H1 (cell line): ENCODE data around the gene ADARB2. TPM values are rescaled to one million over a fixed set of nuclear protein-coding genes. Genes with fewer than 3 reads are reported as not detected.

Experiments
- CTCF ChIA-PET: fragments of 300-600 bp; sonication (Branson Sonifier 250); formaldehyde crosslinking; loops from one replicate; lab custom pipeline; 2021; ENCODE audit not compliant: partially characterized antibody; lab: Charles Lee
- POLR2A ChIA-PET: fragments of 300-600 bp; sonication (Branson Sonifier 250); formaldehyde crosslinking; loops from one replicate; lab custom pipeline; 2021; ENCODE audit warnings: inconsistent platforms; ENCODE audit not compliant: partially characterized antibody; lab: Charles Lee
- DNase-seq, 2 experiments: peaks; one replicate each; pipeline versions ENCODE4 v3.0.0 to v3.0.0-alpha.2; 2010 to 2022; ENCODE audit warnings: low spot score in 2 of 2, low read depth in 1 of 2, mixed read lengths in 1 of 2
- FAIRE-seq: peaks from 2 replicates; lab custom pipeline; 2011; peaks lifted over from hg19 to GRCh38; lab: Jason Lieb, UNC
- H2AFZ ChIP-seq: 2 replicates; pipeline ENCODE4 v1.8.1; 2012; ENCODE audit warnings: low read length, inconsistent platforms
- H2AK5ac ChIP-seq: 2 replicates; pipeline ENCODE4 v1.6.1; 2013; ENCODE audit warnings: low read depth, low read length
- H2BK120ac ChIP-seq: replicated peaks from 2 replicates; pipeline ENCODE3; 2013; ENCODE audit warnings: low read depth, low read length, inconsistent platforms
- H2BK12ac ChIP-seq: 2 replicates; pipeline ENCODE4 v1.6.1; 2013; ENCODE audit warnings: low read depth, low read length
- H2BK15ac ChIP-seq: 2 replicates; pipeline ENCODE4 v1.6.1; 2013; ENCODE audit warnings: low read length
- H2BK20ac ChIP-seq: 2 replicates; pipeline ENCODE4 v1.6.1; 2013; ENCODE audit warnings: low read length
- H2BK5ac ChIP-seq: 2 replicates; pipeline ENCODE4 v1.6.1; 2013; ENCODE audit warnings: low read depth, low read length
- H3K14ac ChIP-seq: 2 replicates; pipeline ENCODE4 v1.6.1; 2013; ENCODE audit warnings: inconsistent platforms; ENCODE audit not compliant: insufficient read length
- H3K18ac ChIP-seq: 2 replicates; pipeline ENCODE4 v1.6.1; 2013; ENCODE audit warnings: low read length; ENCODE audit errors: extremely low read depth
- H3K23ac ChIP-seq: 2 replicates; pipeline ENCODE4 v1.6.1; 2013; ENCODE audit warnings: inconsistent platforms; ENCODE audit not compliant: insufficient read length
- H3K23me2 ChIP-seq: 2 replicates; pipeline ENCODE4 v1.6.1; 2013; ENCODE audit warnings: low read depth, low read length
- H3K27ac ChIP-seq: 2 replicates; pipeline ENCODE4 v1.6.1; 2011; ENCODE audit warnings: low read depth, low read length, inconsistent platforms
- H3K27me3 ChIP-seq, 4 experiments: replicated peaks in 1 of 4; 1 replicate in 1 of 4; 2 replicates in 3 of 4; pipeline versions ENCODE4 v1.6.1 to v1.8.1; 2011 to 2013; ENCODE audit warnings: low read length in 3 of 4, mild to moderate bottlenecking in 3 of 4, inconsistent platforms in 2 of 4, mixed read lengths in 2 of 4, moderate library complexity in 1 of 4; ENCODE audit not compliant: control insufficient read depth in 3 of 4, insufficient read depth in 3 of 4; ENCODE audit errors: extremely low read depth in 1 of 4
- H3K36me3 ChIP-seq, 4 experiments: 2 replicates each; pipeline versions ENCODE4 v1.6.1 to v1.8.1; 2011 to 2013; ENCODE audit warnings: mild to moderate bottlenecking in 4 of 4, low read length in 3 of 4, moderate library complexity in 2 of 4, control low read depth in 1 of 4, inconsistent platforms in 1 of 4; ENCODE audit not compliant: insufficient read depth in 4 of 4, control insufficient read depth in 2 of 4
- H3K4ac ChIP-seq: replicated peaks from 2 replicates; pipeline ENCODE3; 2013; ENCODE audit warnings: low read length, low read depth, mixed read lengths, inconsistent platforms; ENCODE audit not compliant: insufficient read length
- H3K4me1 ChIP-seq, 4 experiments: replicated peaks in 1 of 4; 1 replicate in 1 of 4; 2 replicates in 3 of 4; pipeline versions ENCODE4 v1.6.1 to v1.8.1; 2011 to 2013; ENCODE audit warnings: low read length in 3 of 4, inconsistent platforms in 2 of 4, mixed read lengths in 1 of 4; ENCODE audit not compliant: insufficient read depth in 4 of 4, control insufficient read depth in 3 of 4
- H3K4me2 ChIP-seq, 2 experiments: 2 replicates each; pipeline versions ENCODE4 v1.6.1 to v1.8.1; 2011 to 2013; ENCODE audit warnings: low read depth in 2 of 2, low read length in 2 of 2, control low read depth in 1 of 2, inconsistent platforms in 1 of 2, mild to moderate bottlenecking in 1 of 2; ENCODE audit not compliant: insufficient read depth in 1 of 2
- H3K4me3 ChIP-seq, 4 experiments: fragments of 200-600, 300-600 bp in 1 of 4; sonication (generic), shearing (Covaris generic), sonication (Bioruptor Twin) in 1 of 4; 2 replicates each; pipeline versions ENCODE4 v1.5.1 to v1.8.1; 2011 to 2016; ENCODE audit warnings: low read length in 4 of 4, low read depth in 3 of 4, control low read depth in 2 of 4, inconsistent platforms in 2 of 4, mild to moderate bottlenecking in 2 of 4, mixed read lengths in 1 of 4, moderate library complexity in 1 of 4; ENCODE audit not compliant: insufficient read depth in 2 of 4; ENCODE audit errors: extremely low read depth in 1 of 4
- H3K56ac ChIP-seq: replicated peaks from 2 replicates; pipeline ENCODE3; 2013; ENCODE audit warnings: low read depth, mild to moderate bottlenecking, mixed read lengths, low read length, inconsistent platforms; ENCODE audit not compliant: insufficient read length
- H3K79me1 ChIP-seq: 2 replicates; pipeline ENCODE4 v1.6.1; 2013; ENCODE audit warnings: low read depth, low read length, control low read depth
- H3K79me2 ChIP-seq, 2 experiments: 2 replicates each; pipeline versions ENCODE4 v1.6.1 to v1.8.1; 2012 to 2013; ENCODE audit warnings: low read length in 2 of 2, mild to moderate bottlenecking in 2 of 2, inconsistent platforms in 1 of 2; ENCODE audit not compliant: insufficient read depth in 2 of 2, control insufficient read depth in 1 of 2
- H3K9ac ChIP-seq, 4 experiments: replicated peaks in 1 of 4; 1 replicate in 1 of 4; 2 replicates in 3 of 4; pipeline versions ENCODE4 v1.6.1 to v1.8.1; 2011 to 2013; ENCODE audit warnings: low read depth in 3 of 4, low read length in 3 of 4, control low read depth in 2 of 4, mild to moderate bottlenecking in 2 of 4, moderate library complexity in 2 of 4, inconsistent platforms in 1 of 4; ENCODE audit errors: extremely low read depth in 1 of 4
- H3K9me3 ChIP-seq, 2 experiments: 2 replicates each; pipeline versions ENCODE4 v1.6.1 to v1.8.1; 2012 to 2013; ENCODE audit warnings: mild to moderate bottlenecking in 2 of 2, moderate library complexity in 2 of 2, control low read depth in 1 of 2, inconsistent platforms in 1 of 2, low read depth in 1 of 2, low read length in 1 of 2, mixed read lengths in 1 of 2; ENCODE audit not compliant: insufficient read depth in 2 of 2
- H4K20me1 ChIP-seq, 2 experiments: replicated peaks in 1 of 2; 2 replicates each; pipeline versions ENCODE3 to v1.8.1; 2011 to 2013; ENCODE audit warnings: inconsistent platforms in 2 of 2, low read length in 2 of 2, mild to moderate bottlenecking in 1 of 2; ENCODE audit not compliant: insufficient read depth in 2 of 2, control insufficient read depth in 1 of 2
- H4K5ac ChIP-seq: 2 replicates; pipeline ENCODE4 v1.6.1; 2013; ENCODE audit warnings: low read length, low read depth, mixed read lengths, inconsistent platforms; ENCODE audit not compliant: insufficient read length
- H4K8ac ChIP-seq: 2 replicates; pipeline ENCODE4 v1.8.0; 2013; ENCODE audit warnings: mild to moderate bottlenecking, moderate library complexity, low read length, inconsistent platforms; ENCODE audit not compliant: insufficient read depth; ENCODE audit errors: extremely low read depth
- H4K91ac ChIP-seq: replicated peaks from 2 replicates; pipeline ENCODE3; 2013; ENCODE audit warnings: low read length, mixed read lengths, inconsistent platforms; ENCODE audit not compliant: insufficient read length
- ASH2L ChIP-seq: fragments of 200-600, 300-600 bp; sonication (generic); IDR thresholded peaks from one replicate; pipeline ENCODE4 v1.7.1; 2017; ENCODE audit warnings: low read length
- ATF2 ChIP-seq: IDR thresholded peaks from 2 replicates; pipeline ENCODE4 v1.6.1; 2012; ENCODE audit warnings: low read length, inconsistent platforms
- CEBPB ChIP-seq: IDR thresholded peaks from 2 replicates; pipeline ENCODE4 v1.6.1; 2012; ENCODE audit warnings: low read depth, low read length
- CREB1 ChIP-seq: IDR thresholded peaks from 2 replicates; pipeline ENCODE4 v1.6.1; 2012; ENCODE audit warnings: inconsistent platforms
- MAFK ChIP-seq: IDR thresholded peaks from 2 replicates; pipeline ENCODE4 v1.6.1; 2012; ENCODE audit warnings: low read depth, mild to moderate bottlenecking, improper control_type of control experiment, low read length
- POLR2AphosphoS5 ChIP-seq: IDR thresholded peaks from 2 replicates; pipeline ENCODE4 v1.6.1; 2011; ENCODE audit warnings: low read depth, low read length
- SIN3A ChIP-seq, 2 experiments: IDR thresholded peaks in 1 of 2; conservative IDR thresholded peaks in 1 of 2; 2 replicates each; pipeline ENCODE4 v1.6.1; 2011 to 2012; ENCODE audit warnings: low read length in 2 of 2, improper control_type of control experiment in 1 of 2, low read depth in 1 of 2, mild to moderate bottlenecking in 1 of 2
- SP4 ChIP-seq: IDR thresholded peaks from 2 replicates; pipeline ENCODE4 v1.6.1; 2012; ENCODE audit warnings: low read length, inconsistent platforms
- SRF ChIP-seq: IDR thresholded peaks from 2 replicates; pipeline ENCODE4 v1.6.1; 2011; ENCODE audit warnings: mild to moderate bottlenecking, low read depth, low read length, moderate library complexity
- TEAD4 ChIP-seq: IDR thresholded peaks from 2 replicates; pipeline ENCODE4 v1.6.1; 2012; ENCODE audit warnings: low read depth, low read length, inconsistent platforms, mixed read lengths
- YY1 ChIP-seq: IDR thresholded peaks from 2 replicates; pipeline ENCODE4 v1.6.1; 2011; ENCODE audit warnings: low read depth, mild to moderate bottlenecking, low read length
- WGBS, 2 experiments: shearing (Covaris generic) in 1 of 2; methylation state at CpG; one replicate each; pipeline versions ENCODE4 v1.1.6 to v1.1.7; 2013 to 2015; ENCODE audit warnings: low lambda C conversion rate in 2 of 2, mixed read lengths in 2 of 2, inconsistent platforms in 1 of 2, low coverage in 1 of 2, missing lambda C conversion rate in 1 of 2; ENCODE audit not compliant: insufficient replicate concordance in 2 of 2, insufficient coverage in 1 of 2, insufficient read length in 1 of 2; ENCODE audit errors: extremely low coverage in 1 of 2, missing lambda C conversion rate in 1 of 2; 5-methylcytosine and 5-hydroxymethylcytosine counted together
- polyA plus RNA-seq, 7 experiments: library from polyadenylated mRNA; depleted of rRNA in 3 of 7; stranded (reverse) in 5 of 7; unstranded in 2 of 7; fragments of >200 nt in 5 of 7; fragments of 200-250 nt in 2 of 7; gene quantifications; 1 replicate in 5 of 7; 2 replicates in 1 of 7; 4 replicates in 1 of 7; pipeline versions ENCODE4 v1.2.1 to v1.2.3, GENCODE V29; 2011 to 2013; ENCODE audit warnings: missing spikeins in 2 of 7, mixed read lengths in 2 of 7
- total RNA-seq: library from RNA; stranded (reverse); fragmentation: NEBNext Ultra II Directional; extraction: Animal tissue kit (Norgen Biotek cat#: 25700); gene quantifications from 2 replicates; pipeline ENCODE4 v1.2.1, GENCODE V29; 2021

ADARB2 gene
- total and polyA plus RNA-seq, 2 of the 8 experiments (the other 6 are each of a cell fraction or from before 2014, with no cell fraction given) = 2.2 to 2.8 TPM

GRCh38 chr10:1515780-1516491 is 221.4 kb downstream of the ADARB2 start:
- Histone ChIP-seq H3K4me3 (no peak overlapping the region), H2BK120ac (no peak overlapping the region), H3K27me3 (peaks cover 0 to 2% (median 0%) of the 10 kb centered on the region in 4 experiments; a peak in 1 of 7 replicates), H4K5ac (no peak overlapping the region), H3K4me1 (peaks cover 0 to under 1% (median 0%) of the 10 kb centered on the region in 4 experiments; a peak in 2 of 7 replicates), H3K9ac (no peak overlapping the region), H3K23ac (no peak overlapping the region), H3K4me2 (no peak overlapping the region), H3K14ac (no peak overlapping the region), H4K20me1 (no peaks in the 10 kb centered on the region), H4K91ac (no peak overlapping the region), H3K9me3 (0 out of 4 replicates have a peak, but pooled peaks cover 0 to 3% of the 10 kb centered on the region in 2 experiments), H2BK20ac (no peak overlapping the region), H3K18ac (no peak overlapping the region), H3K56ac (no peak overlapping the region), H3K23me2 (no peaks in the 10 kb centered on the region), H4K8ac (no peak overlapping the region), H3K79me1 (no peaks in the 10 kb centered on the region), H3K36me3 (no peaks in the 10 kb centered on the region), H2BK15ac (no peak overlapping the region), H2AFZ (no peak overlapping the region), H2BK12ac (no peak overlapping the region), H3K4ac (no peak overlapping the region), H2AK5ac (no peak overlapping the region), H3K27ac (no peak overlapping the region), H3K79me2 (no peaks in the 10 kb centered on the region; a peak in 1 of 4 replicates), H2BK5ac (no peak overlapping the region)
- WGBS, 2 experiments = 88% methylated on average over 15 of the region's 18 CpGs; no CpG with 5 or more reads in 1 of the 2 experiments
- no peak for DNase-seq
- no peak for FAIRE-seq
- ChIA-PET CTCF (interaction anchor here (0.9 to 1.2 kb wide), 2 partner anchors 28 to 102 kb away, joined by 3 read pairs; no protein-coding TSS in a partner anchor), POLR2A (no interaction called here)
- TF ChIP-seq CREB1 (no peak), MAFK (no peak), TEAD4 (no peak), ASH2L (no peak), ATF2 (no peak), CEBPB (no peak), SIN3A (conservative IDR thresholded peaks at IDR 0.05 in 1 of 2, IDR thresholded peaks at IDR 0.05 in 1 of 2; ENCODE audit: low read depth in 1 of 2, low read length in 2 of 2) (no peak), POLR2AphosphoS5 (no peak), SP4 (no peak), YY1 (no peak), SRF (no peak)
